Endothelial cell of umbilical vein (primary cell): ENCODE data around the gene SRRM4. TPM values are rescaled to one million over a fixed set of nuclear protein-coding genes. Genes with fewer than 3 reads are reported as not detected.

Experiments used
- BruUV-seq: library from RNA; stranded (reverse); fragments of 400-500 nt; replicated peaks from 2 replicates; lab custom pipeline; 2021; lab: Mats Ljungman, UMichigan
- CTCF ChIA-PET: fragments of 300-600, 350-600 bp; sonication (Branson Sonifier 250); formaldehyde crosslinking; loops from one replicate; lab custom pipeline; 2021; ENCODE audit warnings: antibody characterized with exemption, inconsistent platforms; lab: Charles Lee
- POLR2A ChIA-PET: fragments of 300-600, 350-600 bp; sonication (Branson Sonifier 250); formaldehyde crosslinking; loops from one replicate; lab custom pipeline; 2021; ENCODE audit warnings: antibody characterized with exemption, inconsistent platforms; lab: Charles Lee
- DNase-seq: peaks from one replicate; pipeline ENCODE4 v3.0.0-alpha.2; 2011; ENCODE audit warnings: low read depth, low spot score
- FAIRE-seq: peaks from 2 replicates; lab custom pipeline; 2011; peaks lifted over from hg19 to GRCh38; lab: Jason Lieb, UNC
- H2AFZ ChIP-seq: 2 replicates; pipeline ENCODE4 v1.6.0; 2012; ENCODE audit warnings: low read depth, low read length, control low read depth, inconsistent platforms
- H3K27ac ChIP-seq: 2 replicates; pipeline ENCODE4 v1.5.1; 2011; ENCODE audit warnings: low read depth, mild to moderate bottlenecking, control low read depth, low read length, moderate library complexity; ENCODE audit not compliant: insufficient read depth
- H3K27me3 ChIP-seq, 2 experiments: 2 replicates each; pipeline versions ENCODE4 v1.6.0 to v1.6.1; 2011; ENCODE audit warnings: low read length in 2 of 2, mixed read lengths in 1 of 2; ENCODE audit not compliant: control insufficient read depth in 2 of 2, insufficient read depth in 2 of 2
- H3K36me3 ChIP-seq, 2 experiments: 2 replicates in 1 of 2; 3 replicates in 1 of 2; pipeline ENCODE4 v1.5.1; 2011; ENCODE audit warnings: low read length in 2 of 2, mild to moderate bottlenecking in 1 of 2, moderate library complexity in 1 of 2; ENCODE audit not compliant: control insufficient read depth in 2 of 2, insufficient read depth in 2 of 2; ENCODE audit errors: extremely low read depth in 1 of 2
- H3K4me1 ChIP-seq: 3 replicates; pipeline ENCODE4 v1.5.1; 2011; ENCODE audit warnings: mild to moderate bottlenecking, low read length; ENCODE audit not compliant: control insufficient read depth, insufficient read depth; ENCODE audit errors: extremely low read depth
- H3K4me2 ChIP-seq: 2 replicates; pipeline ENCODE4 v1.6.1; 2011; ENCODE audit warnings: low read length, control low read depth, mixed read lengths; ENCODE audit not compliant: insufficient read depth
- H3K4me3 ChIP-seq, 3 experiments: fragments of 200-600 bp in 1 of 3; sonication (generic), shearing (Covaris generic) in 1 of 3; replicated peaks in 1 of 3; 2 replicates each; pipeline ENCODE4 v1.5.1; 2011 to 2016; ENCODE audit warnings: control low read depth in 3 of 3, low read length in 3 of 3, mild to moderate bottlenecking in 2 of 3, inconsistent platforms in 1 of 3, low read depth in 1 of 3, moderate library complexity in 1 of 3; ENCODE audit not compliant: insufficient read depth in 1 of 3
- H3K79me2 ChIP-seq: 2 replicates; pipeline ENCODE4 v1.6.0; 2012; ENCODE audit warnings: low read length, inconsistent platforms; ENCODE audit not compliant: control insufficient read depth, insufficient read depth
- H3K9ac ChIP-seq: replicated peaks from 2 replicates; pipeline ENCODE3; 2011; ENCODE audit warnings: low read length, control low read depth; ENCODE audit not compliant: insufficient read depth; ENCODE audit errors: extremely low read depth
- H3K9me1 ChIP-seq: replicated peaks from 3 replicates; pipeline ENCODE4 v1.6.0; 2011; ENCODE audit warnings: mild to moderate bottlenecking, low read length; ENCODE audit not compliant: control insufficient read depth, insufficient read depth; ENCODE audit errors: extremely low read depth
- H3K9me3 ChIP-seq: replicated peaks from 2 replicates; pipeline ENCODE4 v1.5.1; 2012; ENCODE audit warnings: low read length, inconsistent platforms; ENCODE audit not compliant: control insufficient read depth, insufficient read depth
- H4K20me1 ChIP-seq: replicated peaks from 2 replicates; pipeline ENCODE3; 2011; ENCODE audit warnings: mild to moderate bottlenecking, low read length; ENCODE audit not compliant: control insufficient read depth, insufficient read depth; ENCODE audit errors: extremely low read depth
- EZH2 ChIP-seq: IDR thresholded peaks from 2 replicates; pipeline ENCODE4 v1.6.1; 2012; ENCODE audit warnings: borderline replicate concordance, low read depth, mild to moderate bottlenecking, moderate library complexity, low read length, inconsistent platforms; ENCODE audit not compliant: severe bottlenecking
- FOS ChIP-seq: IDR thresholded peaks from 2 replicates; pipeline ENCODE4 v1.6.1; 2011; ENCODE audit warnings: mild to moderate bottlenecking, low read length, moderate library complexity, borderline replicate concordance; ENCODE audit not compliant: insufficient read depth
- GATA2 ChIP-seq: IDR thresholded peaks from 2 replicates; pipeline ENCODE4 v1.7.0; 2011; ENCODE audit warnings: low read depth, mild to moderate bottlenecking, moderate library complexity, mixed read lengths, low read length; ENCODE audit not compliant: insufficient read length, insufficient read depth
- JUN ChIP-seq: IDR thresholded peaks from 2 replicates; pipeline ENCODE4 v1.6.1; 2011; ENCODE audit warnings: borderline replicate concordance, low read depth; ENCODE audit not compliant: insufficient read length, insufficient read depth
- MAX ChIP-seq: IDR thresholded peaks from 2 replicates; pipeline ENCODE4 v1.6.1; 2011; ENCODE audit not compliant: insufficient read depth, insufficient read length
- MYC ChIP-seq: IDR thresholded peaks from one replicate; pipeline ENCODE4 v1.6.1; 2011; ENCODE audit warnings: mild to moderate bottlenecking, low read depth, low read length
- POLR2A ChIP-seq: IDR thresholded peaks from 2 replicates; pipeline ENCODE4 v1.6.1; 2012; ENCODE audit warnings: low read depth, mild to moderate bottlenecking, control low read depth, low read length
- POLR2AphosphoS5 ChIP-seq: IDR thresholded peaks from 2 replicates; pipeline ENCODE4 v1.6.1; 2012; ENCODE audit warnings: low read depth, mild to moderate bottlenecking, control low read depth, low read length, moderate library complexity; ENCODE audit not compliant: insufficient read depth
- dilution Hi-C: fragments of 300-500 bp; cut with MboI; formaldehyde crosslinking; loops from one replicate; pipeline ENCODE4 v1.15.0; 2019; ENCODE audit warnings: low sequenced_read_pairs; ENCODE audit not compliant: extremely low pct_ligation_motif_present
- intact Hi-C: fragments of 100-400 bp; cut with micrococcal nuclease; formaldehyde crosslinking; loops from one replicate; pipeline ENCODE4 v1.10.0; 2022
- polyA plus RNA-seq, 4 experiments: library from polyadenylated mRNA; depleted of rRNA in 3 of 4; stranded (reverse) in 3 of 4; unstranded in 1 of 4; fragments of >200 nt; gene quantifications; 2 replicates each; pipeline versions ENCODE4 v1.2.1 to v1.2.3, GENCODE V29; 2011 to 2012; ENCODE audit warnings: missing spikeins in 1 of 4
- total RNA-seq: library from RNA; stranded (reverse); gene quantifications from 2 replicates; pipeline ENCODE4 v1.2.3, GENCODE V29; 2021
- TF ChIP-seq, protein P1 (sequence below), 2 donors: IDR thresholded peaks; 1 replicate in 1 of 2; 2 replicates in 1 of 2; pipeline ENCODE4 v1.5.1; 2011; ENCODE audit warnings: low read length in 2 of 2, mild to moderate bottlenecking in 2 of 2, moderate library complexity in 2 of 2, control low read depth in 1 of 2, inconsistent platforms in 1 of 2, low read depth in 1 of 2; ENCODE audit not compliant: insufficient read depth in 1 of 2; ENCODE audit errors: extremely low read depth in 1 of 2

Gene SRRM4
- total and polyA plus RNA-seq, 2 donors (not counting 3 experiments of a cell fraction or from before 2014, with no cell fraction given): not detected

- Histone ChIP-seq H3K9me3 (peaks cover 3% of the 10 kb centered on the region), H3K79me2 (no peaks in the 10 kb centered on the region), H3K9me1 (no peaks in the 10 kb centered on the region), H4K20me1 (no peaks in the 10 kb centered on the region), H3K4me3 (no peak overlapping the region), H3K27ac (no peak overlapping the region), H3K4me1 (no peaks in the 10 kb centered on the region), H3K9ac (no peak overlapping the region), H3K4me2 (no peak overlapping the region), H3K27me3 (no peaks in the 10 kb centered on the region), H2AFZ (no peak overlapping the region), H3K36me3 (no peaks in the 10 kb centered on the region)
- no TSS peak for BruUV-seq
- CTCF ChIA-PET: no interaction called here
- POLR2A ChIA-PET: no interaction called here
- TF ChIP-seq, protein P1, sequence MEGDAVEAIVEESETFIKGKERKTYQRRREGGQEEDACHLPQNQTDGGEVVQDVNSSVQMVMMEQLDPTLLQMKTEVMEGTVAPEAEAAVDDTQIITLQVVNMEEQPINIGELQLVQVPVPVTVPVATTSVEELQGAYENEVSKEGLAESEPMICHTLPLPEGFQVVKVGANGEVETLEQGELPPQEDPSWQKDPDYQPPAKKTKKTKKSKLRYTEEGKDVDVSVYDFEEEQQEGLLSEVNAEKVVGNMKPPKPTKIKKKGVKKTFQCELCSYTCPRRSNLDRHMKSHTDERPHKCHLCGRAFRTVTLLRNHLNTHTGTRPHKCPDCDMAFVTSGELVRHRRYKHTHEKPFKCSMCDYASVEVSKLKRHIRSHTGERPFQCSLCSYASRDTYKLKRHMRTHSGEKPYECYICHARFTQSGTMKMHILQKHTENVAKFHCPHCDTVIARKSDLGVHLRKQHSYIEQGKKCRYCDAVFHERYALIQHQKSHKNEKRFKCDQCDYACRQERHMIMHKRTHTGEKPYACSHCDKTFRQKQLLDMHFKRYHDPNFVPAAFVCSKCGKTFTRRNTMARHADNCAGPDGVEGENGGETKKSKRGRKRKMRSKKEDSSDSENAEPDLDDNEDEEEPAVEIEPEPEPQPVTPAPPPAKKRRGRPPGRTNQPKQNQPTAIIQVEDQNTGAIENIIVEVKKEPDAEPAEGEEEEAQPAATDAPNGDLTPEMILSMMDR (IDR thresholded peaks at IDR 0.05; ENCODE audit: extremely low read depth in 1 of 2, insufficient read depth in 1 of 2, low read depth in 1 of 2, low read length in 2 of 2): no peak
- TF ChIP-seq EZH2 (no peak), MAX (no peak), MYC (no peak), GATA2 (no peak), POLR2AphosphoS5 (no peak), FOS (no peak), POLR2A (no peak), JUN (no peak)
- dilution Hi-C loops: no loop called here
- intact Hi-C loops: no loop called here
- DNase-seq (no peak), FAIRE-seq (no peak)
Measured at GRCh38 chr12:118970856-118971255, 10.5 kb upstream of the SRRM4 start.
